ENCODE data around the gene TMEM200A.

TMEM200A gene

DNA sequence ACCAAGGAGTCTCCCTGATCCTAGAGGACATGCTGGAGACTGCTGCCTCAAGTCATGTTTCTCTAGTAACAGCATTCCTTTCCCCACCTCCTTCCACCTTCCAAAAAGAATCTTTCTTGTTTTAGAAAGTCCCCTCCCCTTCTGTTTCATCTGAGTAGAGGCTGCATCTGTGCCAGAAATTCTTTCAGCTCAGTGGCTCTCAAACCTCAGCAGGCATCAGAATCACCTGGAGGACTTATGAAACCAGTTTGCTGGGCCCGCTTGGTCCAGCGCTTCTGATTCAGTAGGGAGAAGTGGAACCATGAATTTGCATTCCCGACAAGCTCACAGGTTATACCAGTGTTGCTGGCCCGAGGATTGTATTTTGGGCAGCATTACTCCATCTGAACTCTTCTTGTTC, 55.1 kb downstream of the TMEM200A start:
- no peak overlapping the region for H3K4me2 ChIP-seq (ENCODE audit: low read length)
- H2AFZ ChIP-seq (ENCODE audit: low read depth, low read length), result no peak overlapping the region
- H3K9ac ChIP-seq (ENCODE audit: low read length), result no peak overlapping the region
- no peaks in the 10 kb centered on the region for H3K36me3 ChIP-seq (replicated peaks; ENCODE audit: low read depth, low read length)
- TF ChIP-seq, protein P1, sequence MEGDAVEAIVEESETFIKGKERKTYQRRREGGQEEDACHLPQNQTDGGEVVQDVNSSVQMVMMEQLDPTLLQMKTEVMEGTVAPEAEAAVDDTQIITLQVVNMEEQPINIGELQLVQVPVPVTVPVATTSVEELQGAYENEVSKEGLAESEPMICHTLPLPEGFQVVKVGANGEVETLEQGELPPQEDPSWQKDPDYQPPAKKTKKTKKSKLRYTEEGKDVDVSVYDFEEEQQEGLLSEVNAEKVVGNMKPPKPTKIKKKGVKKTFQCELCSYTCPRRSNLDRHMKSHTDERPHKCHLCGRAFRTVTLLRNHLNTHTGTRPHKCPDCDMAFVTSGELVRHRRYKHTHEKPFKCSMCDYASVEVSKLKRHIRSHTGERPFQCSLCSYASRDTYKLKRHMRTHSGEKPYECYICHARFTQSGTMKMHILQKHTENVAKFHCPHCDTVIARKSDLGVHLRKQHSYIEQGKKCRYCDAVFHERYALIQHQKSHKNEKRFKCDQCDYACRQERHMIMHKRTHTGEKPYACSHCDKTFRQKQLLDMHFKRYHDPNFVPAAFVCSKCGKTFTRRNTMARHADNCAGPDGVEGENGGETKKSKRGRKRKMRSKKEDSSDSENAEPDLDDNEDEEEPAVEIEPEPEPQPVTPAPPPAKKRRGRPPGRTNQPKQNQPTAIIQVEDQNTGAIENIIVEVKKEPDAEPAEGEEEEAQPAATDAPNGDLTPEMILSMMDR (IDR thresholded peaks at IDR 0.05; ENCODE audit: low read depth, low read length), result no peak
- TF ChIP-seq EZH2phosphoT487 (IDR thresholded peaks at IDR 0.05; ENCODE audit: low read depth), result no peak
- no peaks in the 10 kb centered on the region for H3K27me3 ChIP-seq (ENCODE audit: low read depth, low read length)
- H3K27ac ChIP-seq (ENCODE audit: low read length), result no peak overlapping the region
- no peak overlapping the region for H3K4me3 ChIP-seq (ENCODE audit: low read length)
- no peaks in the 10 kb centered on the region; the same call in 1 of the 2 replicates for H4K20me1 ChIP-seq (ENCODE audit: insufficient read depth, low read length)
- H3K9me3 ChIP-seq (ENCODE audit: insufficient read depth, low read length), result no peaks in the 10 kb centered on the region
- no peaks in the 10 kb centered on the region for H3K4me1 ChIP-seq (ENCODE audit: low read length)
- no peaks in the 10 kb centered on the region for H3K79me2 ChIP-seq (ENCODE audit: low read length)

DNA sequence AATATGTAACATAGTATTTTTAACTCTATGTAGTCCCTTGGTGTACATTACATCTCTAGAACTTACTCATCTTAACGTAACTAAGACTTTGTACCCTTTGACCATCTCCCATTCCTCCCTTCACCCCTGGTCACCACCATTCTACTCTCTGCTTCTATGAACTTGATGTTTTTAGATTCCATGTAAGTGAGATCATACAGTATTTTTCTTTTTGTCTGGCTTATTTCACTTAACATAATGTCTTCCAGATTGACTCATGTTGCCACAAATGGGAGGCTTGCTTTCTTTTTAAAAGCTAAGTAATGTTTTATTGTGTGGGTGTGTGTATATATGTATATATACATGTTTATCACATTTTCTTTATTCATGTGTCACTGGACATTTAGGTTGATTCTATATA, 55.8 kb downstream of the TMEM200A start:
- H3K4me3 ChIP-seq (ENCODE audit: low read length), result no peak overlapping the region
- no peaks in the 10 kb centered on the region for H3K79me2 ChIP-seq (ENCODE audit: low read length)
- no peaks in the 10 kb centered on the region for H3K27me3 ChIP-seq (ENCODE audit: low read depth, low read length)
- H4K20me1 ChIP-seq (ENCODE audit: insufficient read depth, low read length), result no peaks in the 10 kb centered on the region
- no peaks in the 10 kb centered on the region for H3K4me1 ChIP-seq (ENCODE audit: low read length)
- no peak for TF ChIP-seq EZH2phosphoT487 (IDR thresholded peaks at IDR 0.05; ENCODE audit: low read depth)
- TF ChIP-seq, protein P1 (IDR thresholded peaks at IDR 0.05; ENCODE audit: low read depth, low read length), result no peak
- H3K27ac ChIP-seq (ENCODE audit: low read length), result no peak overlapping the region
- H3K9me3 ChIP-seq (ENCODE audit: insufficient read depth, low read length), result no peaks in the 10 kb centered on the region
- H3K4me2 ChIP-seq (ENCODE audit: low read length), result no peak overlapping the region
- no peak overlapping the region for H2AFZ ChIP-seq (ENCODE audit: low read depth, low read length)
- H3K9ac ChIP-seq (ENCODE audit: low read length), result no peak overlapping the region
- no peaks in the 10 kb centered on the region for H3K36me3 ChIP-seq (replicated peaks; ENCODE audit: low read depth, low read length)

DNA sequence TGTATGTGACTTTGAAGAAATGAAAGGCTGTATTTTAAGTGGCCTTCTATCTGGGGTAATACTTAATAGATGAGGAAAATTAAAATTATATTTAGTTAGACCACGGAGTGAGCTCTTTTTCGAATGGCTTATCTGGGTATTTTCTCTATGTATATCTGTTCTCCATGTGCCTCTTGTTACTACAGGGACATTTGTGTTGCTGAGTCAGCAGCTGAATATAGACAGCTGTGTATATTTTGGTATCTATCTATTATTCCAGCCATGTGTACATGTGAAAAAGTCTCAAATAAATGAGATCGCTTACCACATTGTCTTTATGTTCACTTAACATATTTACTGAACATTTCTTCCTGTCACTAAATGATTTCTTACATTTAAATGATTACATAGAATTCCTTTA, 57.2 kb downstream of the TMEM200A start:
- Histone ChIP-seq H3K27ac (ENCODE audit: low read length) (no peak overlapping the region), H3K4me3 (ENCODE audit: low read length) (no peak overlapping the region), H3K79me2 (ENCODE audit: low read length) (no peaks in the 10 kb centered on the region), H3K9me3 (ENCODE audit: insufficient read depth, low read length) (no peaks in the 10 kb centered on the region), H3K27me3 (ENCODE audit: low read depth, low read length) (no peaks in the 10 kb centered on the region), H3K4me1 (ENCODE audit: low read length) (no peaks in the 10 kb centered on the region), H2AFZ (ENCODE audit: low read depth, low read length) (no peak overlapping the region), H3K36me3 (replicated peaks; ENCODE audit: low read depth, low read length) (no peaks in the 10 kb centered on the region), H3K9ac (ENCODE audit: low read length) (no peak overlapping the region), H4K20me1 (ENCODE audit: insufficient read depth, low read length) (no peaks in the 10 kb centered on the region), H3K4me2 (ENCODE audit: low read length) (no peak overlapping the region)
- TF ChIP-seq EZH2phosphoT487 (IDR thresholded peaks at IDR 0.05; ENCODE audit: low read depth), result no peak
- TF ChIP-seq, protein P1 (IDR thresholded peaks at IDR 0.05; ENCODE audit: low read depth, low read length), result no peak

DNA sequence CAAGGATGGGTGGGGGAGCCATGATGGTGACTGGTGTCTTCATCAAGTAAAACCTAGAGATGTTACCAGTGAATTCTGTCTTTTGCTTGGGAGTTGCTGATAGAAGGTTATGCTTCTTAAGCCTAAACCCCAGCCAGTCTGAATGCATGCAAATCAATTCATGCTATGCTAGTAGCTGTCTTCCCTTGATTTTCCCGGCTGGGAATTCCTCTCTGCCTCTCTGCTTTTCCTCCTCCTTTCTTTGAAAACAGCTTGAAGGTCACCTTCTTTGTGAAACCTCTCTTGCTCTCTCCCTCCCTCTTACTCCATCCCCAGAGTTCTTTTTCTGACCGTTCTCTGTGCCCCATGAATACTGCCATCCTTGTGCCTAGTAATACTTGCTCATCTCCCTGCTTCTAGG, 58.9 kb downstream of the TMEM200A start:
- H4K20me1 ChIP-seq (ENCODE audit: insufficient read depth, low read length), result no peaks in the 10 kb centered on the region
- no peaks in the 10 kb centered on the region for H3K27me3 ChIP-seq (ENCODE audit: low read depth, low read length)
- no peak overlapping the region for H3K9ac ChIP-seq (ENCODE audit: low read length)
- H3K4me3 ChIP-seq (ENCODE audit: low read length), result no peak overlapping the region
- no peak overlapping the region for H3K27ac ChIP-seq (ENCODE audit: low read length)
- H3K36me3 ChIP-seq (replicated peaks; ENCODE audit: low read depth, low read length), result no peaks in the 10 kb centered on the region
- H3K9me3 ChIP-seq (ENCODE audit: insufficient read depth, low read length), result no peaks in the 10 kb centered on the region
- H3K4me2 ChIP-seq (ENCODE audit: low read length), result no peak overlapping the region
- no peak overlapping the region for H2AFZ ChIP-seq (ENCODE audit: low read depth, low read length)
- TF ChIP-seq, protein P1 (IDR thresholded peaks at IDR 0.05; ENCODE audit: low read depth, low read length), result no peak
- TF ChIP-seq EZH2phosphoT487 (IDR thresholded peaks at IDR 0.05; ENCODE audit: low read depth), result no peak
- H3K4me1 ChIP-seq (ENCODE audit: low read length), result no peaks in the 10 kb centered on the region
- H3K79me2 ChIP-seq (ENCODE audit: low read length), result no peaks in the 10 kb centered on the region

Data from OCI-LY3 (cell line).